ENCODE measurements around the gene NUP50. TPM values are rescaled to one million over a fixed set of nuclear protein-coding genes. Genes with fewer than 3 reads are reported as not detected.

The NUP50 gene
- total and polyA plus RNA-seq, 8 donors: 14.6 to 443 (median 113) TPM

- no peak for DNase-seq
- H3K9me3 ChIP-seq: no peaks in the 10 kb centered on the region
- intact Hi-C loops (cut with DNase I; ENCODE audit: low total_unique reads): no loop called here
- H3K36me3 ChIP-seq: no peaks in the 10 kb centered on the region
- TF ChIP-seq POLR2A (IDR thresholded peaks at IDR 0.05) (no peak), POLR2AphosphoS5 (IDR thresholded peaks at IDR 0.05) (no peak), CTCF (IDR thresholded peaks at IDR 0.05) (no peak), EP300 (IDR thresholded peaks at IDR 0.05) (no peak)
- peaks cover 3 to 48% (median 23%) of the 10 kb centered on the region in 4 donors for H3K4me1 ChIP-seq
- 63 to 77% (median 74%) methylated on average over 5 of the region's 5 CpGs for WGBS, 5 donors
- no peaks in the 10 kb centered on the region for H3K27me3 ChIP-seq
- no peak overlapping the region for H3K4me3 ChIP-seq
- no peak overlapping the region for H3K27ac ChIP-seq
These were observed 57.5 kb downstream of the NUP50 start for GRCh38 chr22:45221201-45221600.

GRCh38 chr22:45223304-45224117 is 59.8 kb downstream of the NUP50 start:
- DNase-seq: no peak
- Histone ChIP-seq H3K36me3 (no peaks in the 10 kb centered on the region), H3K27me3 (no peaks in the 10 kb centered on the region), H3K9me3 (no peaks in the 10 kb centered on the region), H3K27ac (no peak overlapping the region), H3K4me3 (no peak overlapping the region), H3K4me1 (peaks cover 0 to 60% (median 28%) of the 10 kb centered on the region in 4 donors)
- no peak for TF ChIP-seq CTCF (IDR thresholded peaks at IDR 0.05)
- TF ChIP-seq POLR2A (IDR thresholded peaks at IDR 0.05): no peak
- no peak for TF ChIP-seq POLR2AphosphoS5 (IDR thresholded peaks at IDR 0.05)
- TF ChIP-seq EP300 (IDR thresholded peaks at IDR 0.05): no peak
- 53 to 58% (median 56%) methylated on average over 5 of the region's 5 CpGs for WGBS, 5 donors
- intact Hi-C loops (cut with DNase I; ENCODE audit: low total_unique reads): no loop called here

GRCh38 chr22:45224331-45224730 is 60.6 kb downstream of the NUP50 start:
- peaks cover 0 to 60% (median 28%) of the 10 kb centered on the region in 4 donors for H3K4me1 ChIP-seq
- DNase-seq: no peak
- H3K27ac ChIP-seq: peak overlapping the region in 1 of 5 donors; percentile 72
- no peaks in the 10 kb centered on the region for H3K36me3 ChIP-seq
- no peak overlapping the region for H3K4me3 ChIP-seq
- WGBS, 5 donors: 59 to 79% (median 63%) methylated on average over 11 of the region's 11 CpGs
- TF ChIP-seq EP300 (IDR thresholded peaks at IDR 0.05): no peak
- TF ChIP-seq CTCF (IDR thresholded peaks at IDR 0.05): no peak
- TF ChIP-seq POLR2AphosphoS5 (IDR thresholded peaks at IDR 0.05): no peak
- TF ChIP-seq POLR2A (IDR thresholded peaks at IDR 0.05): no peak
- H3K27me3 ChIP-seq: no peaks in the 10 kb centered on the region
- no peaks in the 10 kb centered on the region for H3K9me3 ChIP-seq
- intact Hi-C loops (cut with DNase I; ENCODE audit: low total_unique reads): no loop called here

GRCh38 chr22:45224988-45225731 is 61.4 kb downstream of the NUP50 start:
- Histone ChIP-seq H3K27me3 (no peaks in the 10 kb centered on the region), H3K36me3 (no peaks in the 10 kb centered on the region), H3K4me1 (peaks cover 0 to 60% (median 28%) of the 10 kb centered on the region in 4 donors), H3K9me3 (no peaks in the 10 kb centered on the region), H3K27ac (peak overlapping the region in 3 of 5 donors; percentile 72 to 76 (median 72)), H3K4me3 (no peak overlapping the region)
- TF ChIP-seq POLR2A (IDR thresholded peaks at IDR 0.05): no peak
- no peak for DNase-seq
- intact Hi-C loops (cut with DNase I; ENCODE audit: low total_unique reads): no loop called here
- 85 to 93% (median 89%) methylated on average over 18 to 19 of the region's 19 CpGs for whole genome bisulfite sequencing, 5 donors
